Activated CD8-positive, alpha-beta T cell treated with anti-CD3 and anti-CD28 coated beads for 36 hours (primary cell): ENCODE measurements around the gene IFT22. TPM values are rescaled to one million over a fixed set of nuclear protein-coding genes. Genes with fewer than 3 reads are reported as not detected.

Experiments
- ATAC-seq: fragments of 200-7000 bp; cut with Tn5 transposase; one replicate; pipeline ENCODE4 v1.10.0; 2021; ENCODE audit warnings: mild to moderate bottlenecking, moderate library complexity
- CTCF ChIA-PET: fragments of 350-600 bp; sonication (Branson Sonifier 250); formaldehyde crosslinking; loops from one replicate; lab custom pipeline; 2021; ENCODE audit warnings: antibody characterized with exemption; lab: Charles Lee
- POLR2A ChIA-PET: fragments of 350-600 bp; sonication (Branson Sonifier 250); formaldehyde crosslinking; loops from one replicate; lab custom pipeline; 2021; ENCODE audit warnings: antibody characterized with exemption; lab: Charles Lee
- DNase-seq: peaks from one replicate; pipeline ENCODE4 v3.0.0-alpha.2; 2020
- H3K27ac Mint-ChIP-seq: one replicate; pipeline ENCODE4 v1.8.0; 2021; ENCODE audit warnings: mild to moderate bottlenecking, mixed read lengths
- H3K27me3 Mint-ChIP-seq: one replicate; pipeline ENCODE4 v1.8.0; 2021; ENCODE audit warnings: mixed read lengths
- H3K36me3 Mint-ChIP-seq: one replicate; pipeline ENCODE4 v1.8.0; 2021; ENCODE audit warnings: low read depth, mixed read lengths
- H3K4me1 Mint-ChIP-seq: one replicate; pipeline ENCODE4 v1.8.0; 2021; ENCODE audit warnings: low read depth, mixed read lengths
- H3K4me3 Mint-ChIP-seq: one replicate; pipeline ENCODE4 v1.8.0; 2021; ENCODE audit warnings: mild to moderate bottlenecking, moderate library complexity, mixed read lengths
- H3K9me3 Mint-ChIP-seq: one replicate; pipeline ENCODE4 v1.8.0; 2021; ENCODE audit warnings: mixed read lengths
- CTCF ChIP-seq: fragments of 200-600 bp; IDR thresholded peaks from one replicate; pipeline ENCODE4 v1.8.0; 2022; ENCODE audit warnings: antibody characterized with exemption, mild to moderate bottlenecking
- intact Hi-C: fragments of 100-400 bp; cut with micrococcal nuclease; formaldehyde crosslinking; loops from one replicate; pipeline ENCODE4 v1.10.0; 2022
- total RNA-seq, 2 experiments: library from RNA; stranded (reverse); gene quantifications; one replicate each; pipeline ENCODE4 v1.2.3, GENCODE V29; 2021

IFT22 gene
- total RNA-seq, 2 experiments from 2014 or later, result 3.8 to 5.1 TPM

DNA sequence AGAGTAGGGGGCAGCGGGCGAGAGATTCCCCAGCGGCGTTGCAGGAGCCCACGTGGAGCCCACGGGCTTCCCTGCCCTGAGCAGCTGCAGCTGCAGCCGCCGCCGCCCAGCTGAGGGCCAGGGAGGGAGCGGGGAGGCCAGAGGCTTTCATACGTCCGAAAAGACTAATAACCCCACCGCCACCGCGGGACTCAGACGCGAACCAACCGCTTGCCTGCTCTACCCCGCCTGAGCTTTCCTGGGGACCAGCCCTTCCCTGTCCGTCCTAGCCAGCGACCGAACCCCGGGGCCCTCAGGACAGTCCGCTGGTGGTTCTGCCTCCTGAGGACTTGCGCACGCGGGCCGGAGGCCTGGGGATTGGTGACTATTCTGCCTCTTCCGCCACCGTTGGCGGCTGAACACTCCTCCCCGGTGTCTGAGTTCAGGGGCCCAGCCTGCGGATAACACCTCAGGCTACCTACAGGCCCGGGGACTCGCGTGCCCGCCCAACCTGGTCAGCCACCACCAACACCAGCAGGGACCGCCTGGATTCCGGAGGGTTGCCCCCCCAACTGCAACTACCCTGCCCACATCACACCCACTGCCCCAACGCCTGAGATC lies 18.4 kb downstream of the IFT22 start:
- H3K9me3 Mint-ChIP-seq, result peaks cover 19% of the 10 kb centered on the region
- H3K36me3 Mint-ChIP-seq, result peaks cover 20% of the 10 kb centered on the region
- peaks cover 47% of the 10 kb centered on the region for H3K27me3 Mint-ChIP-seq
- H3K27ac Mint-ChIP-seq, result no peak overlapping the region
- intact Hi-C loops, result no loop called here
- ChIA-PET POLR2A (interaction anchor here (0.6 kb wide), 1 partner anchor 12 kb away, joined by 3 read pairs; no protein-coding TSS in a partner anchor), CTCF (interaction anchor here (3.8 kb wide), 1 partner anchor 13 kb away, joined by 18 read pairs; no protein-coding TSS in a partner anchor)
- no peak for TF ChIP-seq CTCF
- H3K4me3 Mint-ChIP-seq, result no peak overlapping the region
- no peak for DNase-seq
- peaks cover 6% of the 10 kb centered on the region for H3K4me1 Mint-ChIP-seq
- no peak for ATAC-seq

DNA sequence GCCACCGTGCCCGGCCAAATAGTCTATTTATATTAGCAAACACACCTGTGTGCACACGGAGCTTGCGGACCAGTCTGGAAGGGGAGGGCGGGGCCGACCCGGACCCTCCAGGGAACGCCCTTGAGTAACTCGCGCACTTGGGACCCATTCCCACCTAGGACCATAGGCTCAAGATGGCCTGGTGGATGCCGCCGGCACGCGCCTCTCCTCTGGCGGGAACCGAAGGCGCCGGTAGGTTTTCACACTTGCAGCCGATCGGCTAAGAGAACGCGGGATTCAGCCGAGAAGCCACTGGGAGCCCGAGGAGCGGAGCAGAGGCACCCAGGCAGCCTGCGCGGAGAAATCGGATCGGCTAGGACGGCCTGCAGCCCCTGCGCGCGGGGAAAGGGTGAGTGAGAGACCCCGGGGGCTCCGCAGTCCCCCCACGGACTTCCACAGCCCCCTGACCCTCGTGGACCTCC lies 18.9 kb downstream of the IFT22 start:
- Mint-ChIP-seq H3K9me3 (peaks cover 19% of the 10 kb centered on the region), H3K4me3 (no peak overlapping the region), H3K27me3 (peaks cover 50% of the 10 kb centered on the region), H3K36me3 (peaks cover 19% of the 10 kb centered on the region), H3K4me1 (peaks cover 3% of the 10 kb centered on the region), H3K27ac (no peak overlapping the region)
- TF ChIP-seq CTCF, result no peak
- ChIA-PET CTCF (interaction anchor here (3.0 to 3.8 kb wide), 2 partner anchors 12 to 13 kb away, joined by 12 to 18 read pairs; no protein-coding TSS in a partner anchor), POLR2A (interaction anchor here (0.6 kb wide), 1 partner anchor 11 kb away, joined by 3 read pairs; no protein-coding TSS in a partner anchor)
- intact Hi-C loops, result no loop called here
- DNase-seq, result no peak
- no peak for ATAC-seq

GRCh38 chr7:101300465-101301376 lies 20.9 kb downstream of the IFT22 start:
- Mint-ChIP-seq H3K9me3 (peaks cover 19% of the 10 kb centered on the region), H3K4me1 (peaks cover 3% of the 10 kb centered on the region), H3K27ac (no peak overlapping the region), H3K4me3 (no peak overlapping the region), H3K36me3 (peaks cover 19% of the 10 kb centered on the region), H3K27me3 (peaks cover 50% of the 10 kb centered on the region)
- ATAC-seq, result no peak
- no peak for TF ChIP-seq CTCF
- POLR2A ChIA-PET, result no interaction called here
- DNase-seq, result no peak
- CTCF ChIA-PET, result interaction anchor here (0.6 to 3.8 kb wide), 4 partner anchors 10 to 144 kb away, joined by 3 to 18 read pairs (median 8); no protein-coding TSS in a partner anchor
- intact Hi-C loops, result no loop called here

DNA sequence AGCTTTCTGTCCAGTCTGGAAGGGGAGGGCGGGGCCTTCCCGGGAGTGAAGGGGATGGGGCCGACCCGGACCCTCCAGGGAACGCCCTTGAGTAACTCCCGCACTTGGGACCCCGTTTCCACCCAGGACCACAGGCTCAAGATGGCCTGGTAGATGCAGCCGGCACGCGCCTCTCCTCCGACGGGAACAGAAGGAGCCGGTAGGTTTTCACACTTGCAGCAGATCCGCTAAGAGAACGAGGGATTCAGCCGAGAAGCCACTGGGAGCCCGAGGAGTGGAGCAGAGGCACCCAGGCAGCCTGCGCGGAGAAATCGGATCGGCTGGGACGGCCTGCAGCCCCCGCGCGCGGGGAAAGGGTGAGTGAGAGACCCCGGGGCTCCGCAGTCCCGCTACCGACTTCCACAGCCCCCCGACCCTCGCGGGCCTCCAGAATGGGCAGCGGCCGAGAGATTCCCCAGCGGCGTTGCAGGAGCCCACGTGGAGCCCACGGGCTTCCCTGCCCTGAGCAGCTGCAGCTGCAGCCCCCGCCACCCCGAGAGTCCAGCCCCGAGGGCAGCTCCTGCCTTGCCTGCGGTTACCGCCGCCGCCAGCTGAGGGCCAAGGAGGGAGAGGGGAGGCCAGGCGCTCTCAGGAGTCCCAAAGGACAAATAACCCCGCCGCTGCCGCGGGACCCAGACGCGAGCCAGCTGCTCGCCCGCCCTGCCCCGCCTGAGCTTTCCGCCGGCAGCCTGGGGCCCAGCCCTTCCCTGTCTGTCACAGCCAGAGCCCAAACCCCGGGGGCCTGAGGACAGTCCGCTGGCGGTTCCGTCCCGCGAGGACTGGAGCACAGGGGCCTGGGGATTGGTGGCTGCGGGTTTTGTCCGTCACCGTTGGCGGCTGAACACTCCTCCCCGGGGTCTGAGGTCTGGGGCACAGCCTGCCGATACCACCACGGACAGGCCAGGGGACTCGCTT lies 21.8 kb downstream of the IFT22 start:
- H3K36me3 Mint-ChIP-seq, result peaks cover 19% of the 10 kb centered on the region
- H3K9me3 Mint-ChIP-seq, result peaks cover 19% of the 10 kb centered on the region
- no peak overlapping the region for H3K27ac Mint-ChIP-seq
- no peak for TF ChIP-seq CTCF
- H3K4me1 Mint-ChIP-seq, result peaks cover 3% of the 10 kb centered on the region
- intact Hi-C loops, result no loop called here
- ATAC-seq (no peak), DNase-seq (no peak)
- ChIA-PET POLR2A (no interaction called here), CTCF (interaction anchor here (2.3 to 3.8 kb wide), 3 partner anchors 9 to 15 kb away, joined by 7 to 18 read pairs (median 12); no protein-coding TSS in a partner anchor)
- H3K27me3 Mint-ChIP-seq, result peaks cover 48% of the 10 kb centered on the region
- no peak overlapping the region for H3K4me3 Mint-ChIP-seq
